NCI-H1092 (cell line): Measurements from ENCODE around the gene PCDH9.

ENCODE experiments used
- DNase-seq: peaks from one replicate; lab custom pipeline; 2025; lab: John Stamatoyannopoulos, UW

The PCDH9 gene

DNA sequence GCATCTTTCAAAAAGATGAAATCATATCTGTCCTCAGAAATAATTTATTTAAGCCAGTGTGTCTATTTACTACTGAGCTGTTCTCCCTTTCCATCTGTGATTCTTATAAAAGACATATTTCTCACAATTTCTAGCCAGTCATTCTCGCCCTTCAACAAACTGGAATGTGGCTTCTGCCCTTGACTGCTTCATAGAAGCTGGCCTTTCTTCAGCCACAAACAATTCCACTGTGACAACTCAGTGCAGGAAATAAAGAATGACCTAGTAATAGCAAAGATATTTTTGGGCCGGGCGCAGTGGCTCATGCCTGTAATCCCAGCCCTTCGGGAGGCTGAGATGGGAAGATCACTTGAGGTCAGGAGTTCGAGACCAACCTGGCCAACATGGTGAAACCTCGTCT lies 655.5 kb downstream of the PCDH9 start:
- no peak for DNase-seq

DNA sequence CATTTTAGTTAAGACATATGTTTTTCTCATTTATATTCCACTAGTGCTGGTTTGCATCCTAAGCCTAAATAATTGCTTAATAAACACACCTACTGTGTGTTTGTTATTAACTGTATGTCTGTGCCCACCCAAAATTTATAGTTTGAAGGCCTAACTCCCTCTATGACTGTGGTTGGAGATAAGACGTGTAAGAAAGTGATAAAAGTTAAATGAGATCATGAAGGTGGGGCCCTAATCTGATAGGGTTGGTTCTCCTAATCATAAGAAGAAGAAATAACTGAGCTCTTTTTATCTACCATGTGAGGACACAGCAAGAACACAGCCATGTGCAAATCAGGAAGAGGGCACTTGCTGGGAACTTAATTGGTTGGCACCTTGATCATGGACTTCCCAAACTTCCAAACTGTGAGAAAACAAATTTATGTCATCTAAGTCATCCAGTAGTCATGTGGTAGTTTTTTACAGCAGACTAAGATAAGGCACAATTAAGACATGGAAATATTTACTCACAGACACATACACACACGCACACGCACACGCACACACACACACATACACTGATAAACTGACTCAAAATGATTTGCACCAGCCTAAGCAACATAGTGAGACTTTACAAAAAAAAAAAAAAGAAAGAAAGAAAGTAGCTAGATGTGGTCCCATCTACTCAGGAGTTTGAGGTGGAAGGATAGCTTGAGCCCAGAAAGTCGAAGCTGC lies 662.1 kb downstream of the PCDH9 start:
- no peak for DNase-seq

DNA sequence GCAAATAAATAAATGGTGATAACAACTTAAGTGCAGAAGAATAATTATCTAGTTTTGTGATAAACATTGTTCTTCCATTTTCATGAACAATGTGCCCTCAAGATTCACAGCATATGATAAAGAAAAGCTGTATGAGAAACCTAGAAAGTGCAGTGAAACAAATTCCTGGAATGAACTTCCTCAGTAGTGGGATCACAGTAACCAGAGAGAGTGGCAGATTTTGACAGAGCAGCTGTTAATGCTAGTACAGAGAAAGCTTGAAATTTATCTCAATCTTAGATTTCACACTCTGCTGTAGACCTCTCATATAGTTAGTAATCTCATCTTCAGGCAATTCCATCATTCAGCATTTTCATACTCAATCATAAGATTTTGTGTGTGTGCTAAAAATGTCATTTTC lies 664.9 kb downstream of the PCDH9 start:
- DNase-seq: no peak

DNA sequence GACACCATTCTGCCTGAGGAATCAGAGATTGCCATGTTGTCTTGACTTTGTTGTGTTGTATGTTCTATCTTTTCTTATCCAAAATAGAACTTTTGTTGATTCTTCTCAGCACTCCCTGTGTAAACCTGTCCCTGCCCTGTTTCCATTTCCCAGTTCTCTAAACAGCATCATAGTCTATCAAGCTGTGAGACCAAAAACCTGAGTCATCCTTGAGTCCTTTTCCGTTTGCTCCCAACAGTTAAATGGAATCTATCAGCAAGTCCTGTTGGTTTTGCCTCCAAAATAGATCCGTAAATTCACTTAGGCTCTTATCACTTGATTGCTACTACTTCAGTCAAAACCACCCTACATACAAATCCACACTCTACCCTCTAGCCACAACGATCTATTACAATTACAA lies 667.1 kb downstream of the PCDH9 start:
- DNase-seq: no peak

DNA sequence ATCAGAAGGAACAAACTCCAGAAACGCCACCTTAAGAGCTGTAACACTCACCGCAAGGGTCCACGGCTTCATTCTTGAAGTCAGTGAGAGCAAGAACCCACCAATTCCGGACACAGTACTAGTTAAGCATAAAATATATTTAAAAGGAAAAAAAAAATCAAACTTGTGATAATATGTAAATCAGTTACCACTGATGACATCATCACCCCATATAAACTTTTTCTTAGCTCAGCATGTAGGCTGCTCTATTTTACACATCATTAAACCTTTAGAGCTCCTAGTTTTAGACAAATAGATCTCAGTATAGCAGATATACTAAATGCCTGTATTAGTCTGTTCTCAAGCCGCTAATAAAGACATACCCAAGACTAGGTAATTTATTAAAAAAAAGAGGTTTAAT lies 668.1 kb downstream of the PCDH9 start:
- DNase-seq: no peak

DNA sequence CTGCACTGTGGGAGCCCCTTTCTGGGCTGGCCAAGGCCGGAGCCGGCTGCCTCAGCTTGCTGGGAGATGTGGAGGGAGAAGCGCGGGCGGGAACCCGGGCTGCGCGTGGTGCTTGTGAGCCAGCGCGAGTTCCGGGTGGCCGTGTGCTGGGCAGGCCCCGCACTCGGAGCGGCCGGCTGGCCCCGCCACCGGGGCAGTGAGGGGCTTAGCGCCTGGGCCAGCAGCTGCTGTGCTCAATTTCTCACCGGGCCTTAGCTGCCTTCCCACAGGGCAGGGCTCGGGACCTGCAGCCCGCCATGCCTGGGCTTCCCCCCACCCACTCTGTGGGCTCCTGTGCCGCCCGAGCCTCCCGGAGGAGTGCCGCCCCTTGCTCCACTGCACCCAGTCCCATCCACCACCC lies 669.1 kb downstream of the PCDH9 start:
- no peak for DNase-seq

DNA sequence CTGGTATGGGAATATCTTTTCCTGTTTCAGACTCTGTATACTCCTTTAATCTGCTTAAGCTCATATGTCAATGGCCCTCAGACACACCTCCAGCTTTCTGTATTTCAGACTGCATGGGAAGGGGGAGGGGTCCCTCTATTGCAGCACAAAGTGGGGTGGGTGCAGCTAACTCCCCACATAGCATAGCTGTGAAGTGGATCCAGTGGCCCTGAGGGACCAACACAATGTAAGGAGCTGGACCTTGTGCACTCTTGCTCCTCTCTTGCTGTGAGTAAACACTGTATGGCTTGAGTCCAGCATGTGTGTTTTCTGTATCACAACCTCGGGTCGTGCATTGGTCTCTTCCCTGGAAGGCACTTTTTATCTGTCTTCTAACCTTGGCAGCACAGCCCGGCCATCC lies 669.9 kb downstream of the PCDH9 start:
- no peak for DNase-seq

DNA sequence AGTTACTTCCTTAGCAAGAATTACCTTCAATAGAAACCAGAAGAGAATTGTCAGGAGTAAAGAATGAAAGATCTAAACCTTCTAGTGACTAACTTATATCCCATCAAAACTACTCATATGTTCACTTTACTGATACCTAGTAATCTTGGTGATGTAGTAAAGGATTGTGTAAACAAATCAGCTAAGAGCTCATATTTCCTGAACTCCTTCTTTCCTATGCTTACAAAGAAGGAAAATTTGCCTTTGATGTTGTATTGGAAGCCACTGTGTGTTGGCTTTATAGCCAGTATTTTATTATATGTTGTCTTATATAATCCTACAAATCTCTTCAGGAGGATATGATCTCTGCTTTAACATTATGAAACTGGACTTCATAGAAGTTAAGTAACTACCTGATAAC lies 671.0 kb downstream of the PCDH9 start:
- DNase-seq: no peak

DNA sequence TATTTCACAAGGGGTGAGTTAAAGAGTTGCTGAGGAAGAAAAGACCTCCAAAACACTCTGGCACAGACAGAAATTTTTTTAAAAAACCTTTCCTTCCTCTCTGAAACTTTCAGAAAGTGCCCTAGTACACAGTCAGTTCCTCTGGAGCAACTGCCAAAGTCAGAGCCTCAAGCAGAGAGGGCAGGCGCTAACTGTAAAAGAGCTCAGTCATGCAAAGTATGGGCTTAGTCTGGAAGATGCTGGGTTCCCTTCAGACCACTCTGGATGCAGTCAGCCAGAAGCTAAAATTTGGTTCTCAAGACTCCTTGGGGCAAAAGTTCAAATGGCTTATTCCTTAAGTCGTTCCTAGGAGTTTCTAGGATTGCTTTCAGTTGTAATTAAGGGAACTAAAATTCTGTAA lies 671.6 kb downstream of the PCDH9 start:
- no peak for DNase-seq

DNA sequence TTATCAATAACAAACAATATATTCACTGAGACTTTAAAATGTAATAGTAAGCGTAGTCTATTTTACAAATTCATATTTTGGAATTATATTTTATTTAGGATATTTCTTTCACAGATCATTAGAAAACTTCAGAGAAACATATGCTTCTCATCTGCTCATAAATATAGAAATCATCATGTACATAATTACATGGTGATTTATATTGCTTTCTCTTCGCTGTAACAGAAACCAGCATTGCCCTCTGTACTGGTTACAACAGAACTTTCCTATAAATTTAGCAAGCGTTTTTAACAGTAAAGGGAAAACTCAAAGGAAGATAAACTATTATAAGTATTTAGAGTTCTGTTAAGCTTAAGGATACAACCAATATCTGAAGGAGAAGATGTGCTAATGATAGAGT lies 672.8 kb downstream of the PCDH9 start:
- no peak for DNase-seq

DNA sequence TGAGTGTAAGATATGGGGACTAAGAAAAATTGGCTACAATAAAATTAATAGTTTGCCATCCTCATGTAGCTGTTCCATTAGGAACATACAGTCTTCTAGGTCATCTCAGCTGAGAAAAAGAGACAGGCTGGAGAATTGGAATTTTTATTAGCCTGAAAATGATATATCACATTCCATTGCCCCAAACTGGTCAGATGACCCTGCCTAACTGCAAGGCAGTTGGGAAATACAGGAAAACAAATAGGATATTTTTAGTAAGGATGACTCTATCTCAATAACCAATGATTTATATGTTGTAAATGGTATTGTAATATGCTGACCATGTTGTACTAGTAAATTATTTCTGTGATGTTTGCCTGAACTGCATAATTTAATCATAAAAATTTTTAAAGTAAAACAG lies 673.8 kb downstream of the PCDH9 start:
- no peak for DNase-seq

DNA sequence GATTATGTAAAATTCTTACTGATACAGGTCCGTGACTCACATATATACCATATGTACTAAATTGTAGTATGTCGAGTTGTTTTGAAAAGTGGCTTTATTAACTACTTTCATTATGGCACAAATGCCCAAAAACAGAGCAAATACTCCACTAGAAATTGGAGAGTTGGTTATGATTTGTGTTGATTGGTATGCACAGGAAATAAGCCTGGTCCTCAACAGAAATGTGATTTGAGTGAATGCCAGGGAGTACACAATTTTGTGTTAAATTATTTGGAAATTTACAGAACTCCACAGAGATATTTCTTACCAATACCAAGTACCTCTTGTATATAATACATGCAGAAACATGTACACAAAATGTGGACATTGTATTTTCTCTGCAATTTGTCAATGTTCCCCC lies 676.7 kb downstream of the PCDH9 start:
- no peak for DNase-seq

DNA sequence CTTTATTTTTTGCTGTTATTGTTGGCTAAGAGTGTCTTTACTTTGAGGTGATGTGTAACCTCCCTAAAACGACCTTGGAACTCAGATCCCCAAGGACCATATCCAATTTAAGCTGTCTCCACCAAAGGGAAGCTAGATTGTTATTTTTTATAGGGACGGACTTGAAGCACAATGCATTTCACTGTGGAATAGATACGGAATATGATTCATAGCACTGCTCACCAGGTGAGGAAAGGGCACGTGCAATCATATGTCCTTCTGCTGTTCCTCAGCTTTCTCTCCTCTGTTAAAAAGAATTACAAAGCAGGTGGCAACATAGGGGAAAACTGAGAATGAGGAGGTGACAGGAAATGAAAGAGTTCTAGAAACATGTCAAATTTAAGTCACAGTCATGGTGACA lies 679.0 kb downstream of the PCDH9 start:
- no peak for DNase-seq

DNA sequence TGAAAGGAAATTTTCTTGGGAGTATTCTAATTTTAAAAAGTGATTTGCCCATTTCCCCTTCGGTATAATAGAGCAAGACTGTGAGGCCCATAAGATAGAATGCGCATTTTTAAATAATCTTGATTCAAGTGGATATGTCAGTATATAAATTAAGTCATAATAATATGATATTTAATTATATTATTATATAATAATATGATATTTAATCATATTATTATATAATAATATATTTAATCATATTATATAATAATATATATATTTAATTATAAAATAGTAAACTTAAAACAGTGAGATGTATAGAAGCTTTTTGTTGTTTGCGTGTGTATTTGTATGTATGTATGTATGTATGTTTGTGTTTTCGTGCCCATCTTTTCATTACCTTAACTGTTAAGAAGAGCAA lies 682.5 kb downstream of the PCDH9 start:
- no peak for DNase-seq

DNA sequence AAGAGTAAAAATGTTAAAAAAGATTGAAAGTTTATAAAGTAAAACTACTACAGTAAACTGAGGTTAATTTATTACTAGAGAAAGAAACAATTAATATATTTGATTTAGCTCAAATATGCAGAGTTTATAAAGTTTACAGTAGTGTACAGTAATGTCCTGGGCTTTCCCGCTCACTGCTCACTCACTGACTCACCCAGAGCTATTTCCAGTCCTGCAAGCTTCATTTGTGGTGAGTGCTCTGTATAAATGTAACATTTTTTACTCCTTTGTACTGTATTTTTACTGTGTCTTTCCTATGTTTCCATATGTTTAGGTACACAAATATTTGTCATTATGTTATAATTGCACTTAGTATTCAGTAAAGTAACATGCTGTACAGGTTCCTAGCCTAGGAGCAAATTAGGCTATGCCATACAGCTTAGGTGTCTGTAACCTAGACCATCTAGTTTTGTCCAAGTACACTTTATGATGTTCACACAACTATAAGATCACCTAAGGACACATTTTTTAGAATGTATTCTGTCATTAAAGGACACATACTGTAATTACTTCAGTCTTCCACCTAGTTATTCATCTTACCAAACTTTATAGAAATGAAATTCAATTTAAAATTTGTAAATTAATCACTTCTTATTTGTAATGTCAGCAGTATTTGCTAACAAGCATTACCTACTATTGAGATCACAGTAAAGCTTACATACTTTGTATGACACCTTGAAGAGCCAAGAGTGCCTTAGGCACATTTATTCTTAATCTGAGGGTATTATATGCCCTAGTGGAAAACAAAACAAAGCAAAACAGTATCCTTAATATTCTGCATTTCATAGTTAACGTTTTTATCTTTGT lies 683.4 kb downstream of the PCDH9 start:
- DNase-seq: no peak

DNA sequence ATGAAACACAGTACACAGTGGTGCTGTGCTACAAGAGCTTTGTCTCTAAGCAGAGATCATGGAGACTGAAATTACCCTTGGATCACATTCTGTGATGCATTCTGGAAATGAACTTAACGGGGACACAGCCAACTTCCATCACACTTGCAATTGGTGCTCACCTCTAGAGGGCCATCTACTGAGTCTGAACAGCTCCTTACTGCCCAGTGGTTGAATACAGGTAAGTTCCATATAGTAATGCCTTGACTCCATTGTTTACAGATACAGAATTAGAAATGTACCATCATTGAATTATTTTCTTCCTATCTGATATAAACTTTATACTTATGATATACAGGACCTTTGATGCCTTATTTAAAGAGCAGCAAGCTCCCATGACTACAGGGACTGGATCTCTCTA lies 686.4 kb downstream of the PCDH9 start:
- no peak for DNase-seq

DNA sequence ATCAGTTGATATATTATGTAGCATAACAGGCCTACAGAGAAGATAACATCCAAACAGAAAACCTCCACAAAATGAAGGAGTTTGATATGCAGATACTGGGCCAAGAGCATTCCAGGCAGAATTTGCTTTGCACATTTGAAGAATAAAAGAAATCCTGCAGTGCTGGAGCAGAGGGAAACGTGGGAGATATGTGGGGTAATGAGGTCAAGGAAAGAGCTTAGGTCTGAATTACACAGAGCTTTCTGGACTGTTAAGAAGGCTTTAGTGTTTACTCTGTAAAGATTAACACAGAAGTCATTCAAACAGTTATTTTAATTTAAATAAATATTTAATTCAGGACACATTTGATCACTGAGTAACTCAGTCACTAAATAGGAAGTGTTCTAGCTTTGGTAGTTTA lies 692.7 kb downstream of the PCDH9 start:
- no peak for DNase-seq

DNA sequence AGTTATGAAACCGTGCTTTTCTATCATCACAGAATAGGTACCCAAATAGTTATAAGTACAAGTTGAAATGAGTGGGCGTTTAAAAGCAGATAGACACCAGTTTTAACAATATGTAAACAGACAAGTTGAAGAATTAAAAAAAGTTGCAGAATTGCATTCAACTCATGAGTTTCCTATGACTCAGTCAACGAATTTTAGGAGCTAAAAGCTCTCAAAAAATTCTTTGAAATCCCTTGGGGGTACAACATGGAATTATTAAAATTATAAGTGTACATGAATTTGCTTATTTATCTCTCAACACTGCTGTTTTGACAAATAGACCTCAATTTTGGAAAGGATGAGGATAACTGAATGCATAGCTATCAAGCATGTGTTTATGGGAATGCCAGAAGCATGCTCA lies 693.4 kb downstream of the PCDH9 start:
- no peak for DNase-seq

DNA sequence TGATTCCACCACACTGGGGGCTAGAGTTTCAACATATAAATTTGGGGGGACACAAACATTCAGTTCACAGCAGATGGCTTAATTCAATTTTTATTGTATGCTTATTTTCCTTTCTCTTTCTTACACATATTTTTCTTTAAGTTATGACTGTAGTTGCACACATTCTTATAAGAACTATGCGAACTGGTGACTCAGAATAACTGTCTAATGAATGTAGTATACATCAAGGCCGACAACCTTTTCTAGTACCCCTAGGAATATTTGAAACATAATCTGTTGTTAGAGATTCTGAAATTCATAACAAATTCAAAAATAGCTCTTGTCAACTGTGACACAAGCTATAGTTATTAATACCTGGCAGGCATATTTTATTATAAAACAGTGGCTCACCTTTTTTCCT lies 695.6 kb downstream of the PCDH9 start:
- no peak for DNase-seq

DNA sequence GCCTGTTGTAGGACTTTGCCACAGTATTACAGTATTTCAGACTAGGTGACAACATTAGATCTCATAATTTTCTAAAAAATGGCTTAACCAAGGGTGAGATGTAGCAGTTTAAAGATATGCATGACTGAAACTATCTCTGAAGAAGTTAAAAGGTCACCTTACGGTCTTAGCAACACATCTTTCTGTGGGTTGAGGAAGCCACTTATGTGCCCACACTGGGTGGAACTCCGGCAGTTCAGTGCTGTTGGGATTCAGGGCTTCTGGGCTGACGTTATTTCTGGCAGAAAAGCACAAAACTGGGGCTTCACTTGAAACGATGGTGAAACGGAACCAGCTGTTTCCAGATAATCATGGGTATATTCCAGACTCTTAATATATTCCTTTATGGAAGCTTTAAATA lies 697.3 kb downstream of the PCDH9 start:
- no peak for DNase-seq

DNA sequence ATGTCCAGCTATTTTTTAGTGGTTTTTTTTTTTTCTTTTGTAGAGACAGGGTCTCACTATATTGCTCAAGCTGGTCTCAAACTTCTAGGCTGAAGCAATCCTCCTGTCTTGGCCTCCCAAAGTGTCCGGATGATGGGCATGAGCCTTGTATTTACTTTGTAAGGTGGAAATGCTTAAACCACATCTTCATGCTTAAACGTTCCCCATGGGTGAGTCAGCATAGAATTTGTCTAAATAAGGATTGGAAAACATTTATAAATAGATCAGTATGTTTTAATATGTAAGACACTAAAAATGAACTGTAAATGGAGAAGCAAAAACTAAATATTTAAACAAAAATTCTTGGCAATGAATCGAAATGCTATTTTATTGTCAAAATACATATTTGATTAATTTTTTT lies 698.0 kb downstream of the PCDH9 start:
- no peak for DNase-seq

DNA sequence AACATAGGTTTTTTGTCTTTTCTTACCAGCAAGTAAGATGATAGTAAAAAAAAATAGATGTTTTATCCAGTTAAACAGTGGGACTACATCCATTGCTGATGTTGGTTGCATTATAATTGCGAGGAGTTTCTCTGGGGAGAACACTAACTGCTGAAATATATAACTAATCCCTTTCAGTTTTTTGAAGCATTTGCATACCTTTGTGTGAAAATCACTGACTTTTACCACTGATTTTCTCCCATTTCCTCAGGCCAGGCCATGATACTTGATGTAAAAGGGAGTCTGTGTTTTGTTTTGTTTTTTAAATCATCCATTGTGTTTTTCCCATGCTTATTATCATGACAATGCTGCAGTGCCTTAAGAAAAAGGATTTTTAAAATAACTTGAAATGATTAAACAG lies 699.5 kb downstream of the PCDH9 start:
- no peak for DNase-seq

DNA sequence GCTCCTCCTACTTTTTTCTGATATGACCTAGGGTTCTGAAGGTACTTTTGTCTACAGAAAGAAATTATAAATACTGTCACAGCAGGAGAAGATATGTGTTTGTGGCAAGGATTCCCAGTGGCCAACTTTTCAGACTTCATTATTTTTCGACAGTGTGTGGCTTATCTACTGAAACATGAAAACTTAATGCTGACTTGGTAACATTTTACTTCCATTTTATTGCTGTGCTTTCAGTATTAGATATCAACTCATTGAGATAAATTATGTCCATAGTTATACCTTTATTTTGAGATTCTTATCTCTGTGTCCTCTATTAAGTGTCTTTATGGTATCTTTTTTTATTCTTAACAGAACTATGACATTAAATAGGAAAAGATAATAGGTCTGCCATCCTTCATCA lies 700.0 kb downstream of the PCDH9 start:
- DNase-seq: no peak
